Hepatocyte (in vitro differentiated cells): Measurements from ENCODE around the gene CTNNA2. TPM values are rescaled to one million over a fixed set of nuclear protein-coding genes. Genes with fewer than 3 reads are reported as not detected.

ENCODE experiments used
- DNase-seq: peaks from one replicate; pipeline ENCODE4 v3.0.0-alpha.2; 2016; ENCODE audit warnings: low spot score
- H2AFZ ChIP-seq: fragments of 200-600 bp; sonication (generic); 2 replicates; pipeline ENCODE4 v1.6.0; 2016; ENCODE audit warnings: antibody characterized with exemption, mild to moderate bottlenecking
- H3K27ac ChIP-seq: fragments of 200-600 bp; sonication (generic); 2 replicates; pipeline ENCODE4 v1.5.1; 2016; ENCODE audit warnings: mild to moderate bottlenecking
- H3K27me3 ChIP-seq: fragments of 200-600 bp; sonication (generic); 2 replicates; pipeline ENCODE4 v1.6.1; 2016
- H3K36me3 ChIP-seq: fragments of 200-600 bp; sonication (generic); replicated peaks from 2 replicates; pipeline ENCODE4 v1.5.1; 2016; ENCODE audit warnings: low read depth; ENCODE audit not compliant: insufficient read depth
- H3K4me1 ChIP-seq: fragments of 200-600 bp; sonication (generic); 2 replicates; pipeline ENCODE4 v1.5.1; 2016; ENCODE audit warnings: mild to moderate bottlenecking, moderate library complexity; ENCODE audit not compliant: insufficient read depth
- H3K4me2 ChIP-seq: fragments of 200-600 bp; sonication (generic); 2 replicates; pipeline ENCODE4 v1.6.0; 2016
- H3K4me3 ChIP-seq: fragments of 200-600 bp; sonication (generic); 2 replicates; pipeline ENCODE4 v1.5.1; 2016; ENCODE audit warnings: mild to moderate bottlenecking
- H3K79me2 ChIP-seq: fragments of 200-600 bp; sonication (generic); 2 replicates; pipeline ENCODE4 v1.6.0; 2017; ENCODE audit warnings: mild to moderate bottlenecking
- H3K9me2 ChIP-seq: fragments of 200-600 bp; sonication (generic); replicated peaks from 2 replicates; pipeline ENCODE4 v1.6.0; 2017; ENCODE audit warnings: mild to moderate bottlenecking; ENCODE audit not compliant: insufficient read depth
- H3K9me3 ChIP-seq: fragments of 200-600 bp; sonication (generic); 2 replicates; pipeline ENCODE4 v1.5.1; 2016; ENCODE audit warnings: low read depth, mild to moderate bottlenecking
- H4K20me1 ChIP-seq: fragments of 200-600 bp; sonication (generic); 2 replicates; pipeline ENCODE4 v1.6.0; 2016; ENCODE audit warnings: mild to moderate bottlenecking; ENCODE audit not compliant: insufficient read depth, poor library complexity, severe bottlenecking
- EZH2 ChIP-seq: fragments of 200-600 bp; sonication (generic); IDR thresholded peaks from 2 replicates; pipeline ENCODE4 v1.6.1; 2016; ENCODE audit warnings: antibody characterized with exemption, mild to moderate bottlenecking, borderline replicate concordance
- EZH2phosphoT487 ChIP-seq: fragments of 200-600 bp; sonication (generic); IDR thresholded peaks from one replicate; pipeline ENCODE4 v1.6.1; 2018; ENCODE audit warnings: antibody characterized with exemption, mild to moderate bottlenecking, low read depth, moderate library complexity; ENCODE audit not compliant: unreplicated experiment, severe bottlenecking
- WGBS: methylation state at CpG from one replicate; pipeline ENCODE4 v1.1.6; 2016; ENCODE audit warnings: low lambda C conversion rate; ENCODE audit errors: missing lambda C conversion rate; 5-methylcytosine and 5-hydroxymethylcytosine counted together
- polyA plus RNA-seq: library from polyadenylated mRNA; unstranded; fragments of >200 nt; fragmentation: Nextera tagmentation; extraction: Ambion mirVana; gene quantifications from 2 replicates; pipeline ENCODE4 v1.2.1, GENCODE V29; 2016
- total RNA-seq: library from RNA; depleted of rRNA; stranded (reverse); fragments of >200 nt; gene quantifications from 2 replicates; pipeline ENCODE4 v1.2.3, GENCODE V29; 2014
- TF ChIP-seq, protein P1 (sequence below): fragments of 200-600 bp; sonication (generic); IDR thresholded peaks from 2 replicates; pipeline ENCODE4 v1.5.1; 2016; ENCODE audit warnings: antibody characterized with exemption, mild to moderate bottlenecking; ENCODE audit not compliant: poor library complexity

The CTNNA2 gene
- total and polyA plus RNA-seq, 2 experiments from 2014 or later = 0.79 to 4.4 TPM

DNA sequence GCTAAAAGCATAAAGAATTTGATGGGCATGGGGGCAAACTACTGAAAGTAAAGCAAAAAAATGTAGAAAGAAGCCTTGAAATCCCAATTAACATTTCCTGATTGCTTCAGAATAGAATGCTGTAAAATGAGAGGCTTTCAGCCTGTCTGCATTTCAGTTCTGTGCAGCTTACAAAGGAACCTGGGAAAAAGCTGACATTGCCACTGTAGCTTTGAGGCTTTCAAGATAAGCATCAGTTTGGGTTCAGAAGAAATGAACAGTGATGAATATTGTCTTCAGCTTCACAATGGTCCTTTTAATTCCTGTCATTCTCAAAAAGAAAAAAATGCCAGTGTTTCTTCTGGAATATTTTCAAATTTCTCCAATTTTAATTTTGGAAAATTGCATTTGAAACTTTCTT, 549.0 kb downstream of the CTNNA2 start:
- Histone ChIP-seq H3K4me1 (no peaks in the 10 kb centered on the region), H2AFZ (no peak overlapping the region), H4K20me1 (no peaks in the 10 kb centered on the region), H3K9me3 (no peaks in the 10 kb centered on the region), H3K4me3 (no peak overlapping the region), H3K36me3 (no peaks in the 10 kb centered on the region), H3K4me2 (no peak overlapping the region), H3K27me3 (no peaks in the 10 kb centered on the region), H3K9me2 (no peaks in the 10 kb centered on the region), H3K79me2 (no peaks in the 10 kb centered on the region), H3K27ac (no peak overlapping the region)
- TF ChIP-seq EZH2 (no peak), EZH2phosphoT487 (no peak)
- TF ChIP-seq, protein P1, sequence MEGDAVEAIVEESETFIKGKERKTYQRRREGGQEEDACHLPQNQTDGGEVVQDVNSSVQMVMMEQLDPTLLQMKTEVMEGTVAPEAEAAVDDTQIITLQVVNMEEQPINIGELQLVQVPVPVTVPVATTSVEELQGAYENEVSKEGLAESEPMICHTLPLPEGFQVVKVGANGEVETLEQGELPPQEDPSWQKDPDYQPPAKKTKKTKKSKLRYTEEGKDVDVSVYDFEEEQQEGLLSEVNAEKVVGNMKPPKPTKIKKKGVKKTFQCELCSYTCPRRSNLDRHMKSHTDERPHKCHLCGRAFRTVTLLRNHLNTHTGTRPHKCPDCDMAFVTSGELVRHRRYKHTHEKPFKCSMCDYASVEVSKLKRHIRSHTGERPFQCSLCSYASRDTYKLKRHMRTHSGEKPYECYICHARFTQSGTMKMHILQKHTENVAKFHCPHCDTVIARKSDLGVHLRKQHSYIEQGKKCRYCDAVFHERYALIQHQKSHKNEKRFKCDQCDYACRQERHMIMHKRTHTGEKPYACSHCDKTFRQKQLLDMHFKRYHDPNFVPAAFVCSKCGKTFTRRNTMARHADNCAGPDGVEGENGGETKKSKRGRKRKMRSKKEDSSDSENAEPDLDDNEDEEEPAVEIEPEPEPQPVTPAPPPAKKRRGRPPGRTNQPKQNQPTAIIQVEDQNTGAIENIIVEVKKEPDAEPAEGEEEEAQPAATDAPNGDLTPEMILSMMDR = no peak
- no peak for DNase-seq

DNA sequence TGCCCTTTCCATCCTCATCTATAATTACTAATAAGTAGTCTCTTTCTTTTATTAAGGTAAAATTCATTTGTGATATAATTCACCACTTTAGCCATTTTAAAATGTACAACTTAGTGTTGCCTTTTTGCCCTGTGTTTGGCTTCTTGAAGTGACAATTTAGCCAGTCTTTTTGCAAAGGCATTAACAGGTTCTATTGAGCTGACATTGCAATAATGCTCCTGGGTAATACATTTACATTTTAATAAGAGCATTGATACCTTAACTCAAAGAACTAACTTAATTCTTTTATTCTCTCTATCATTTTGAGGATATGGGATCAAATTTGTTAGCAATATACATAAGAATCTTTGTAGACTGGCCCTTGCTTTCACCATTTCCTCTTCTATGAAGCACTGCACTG, 549.4 kb downstream of the CTNNA2 start:
- H3K79me2 ChIP-seq = no peaks in the 10 kb centered on the region
- H3K4me1 ChIP-seq = no peaks in the 10 kb centered on the region
- no peak overlapping the region for H3K4me3 ChIP-seq
- H4K20me1 ChIP-seq = no peaks in the 10 kb centered on the region
- H3K27ac ChIP-seq = no peak overlapping the region
- no peaks in the 10 kb centered on the region for H3K9me3 ChIP-seq
- TF ChIP-seq, protein P1 = no peak
- TF ChIP-seq EZH2 (no peak), EZH2phosphoT487 (no peak)
- no peak overlapping the region for H2AFZ ChIP-seq
- no peaks in the 10 kb centered on the region for H3K9me2 ChIP-seq
- no peak overlapping the region for H3K4me2 ChIP-seq
- no peaks in the 10 kb centered on the region for H3K27me3 ChIP-seq
- no peaks in the 10 kb centered on the region for H3K36me3 ChIP-seq
- no peak for DNase-seq

DNA sequence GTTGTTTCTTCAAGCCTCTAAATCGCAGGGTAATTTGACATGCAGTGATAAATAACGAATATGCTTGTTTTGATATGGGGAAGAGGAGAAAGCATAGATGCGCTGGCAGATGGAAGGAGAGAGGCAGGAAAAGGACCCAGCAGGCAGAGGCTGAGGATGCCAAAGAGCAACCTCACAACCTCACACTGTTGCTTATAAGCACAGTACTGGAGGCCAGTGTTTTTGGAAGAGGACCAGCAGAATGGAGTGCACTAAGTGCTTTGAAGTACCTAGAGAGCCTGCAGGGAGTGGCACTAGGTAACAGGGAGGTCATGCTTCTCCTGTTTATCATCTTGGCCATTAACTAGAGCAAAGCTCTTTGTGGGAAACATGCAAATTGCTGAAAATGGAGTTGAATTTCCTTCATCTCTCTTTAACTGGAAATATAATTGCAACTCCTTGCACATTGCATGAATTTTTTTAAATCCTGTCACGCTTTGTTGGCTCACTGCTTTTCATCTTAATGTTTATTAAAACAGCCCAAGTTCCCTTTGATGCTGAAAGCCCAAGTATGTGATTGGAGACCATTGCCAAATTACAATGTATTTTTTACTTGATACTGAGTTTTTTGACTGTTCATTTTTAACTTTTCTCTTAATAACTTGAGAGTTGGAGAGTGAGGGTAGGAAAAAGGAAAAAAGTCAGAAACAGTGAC, 555.3 kb downstream of the CTNNA2 start:
- no peaks in the 10 kb centered on the region for H4K20me1 ChIP-seq
- H3K79me2 ChIP-seq = no peaks in the 10 kb centered on the region
- no peak for DNase-seq
- H3K4me3 ChIP-seq = no peak overlapping the region
- no peaks in the 10 kb centered on the region for H3K9me3 ChIP-seq
- no peaks in the 10 kb centered on the region for H3K9me2 ChIP-seq
- no peak overlapping the region for H2AFZ ChIP-seq
- no peaks in the 10 kb centered on the region for H3K4me1 ChIP-seq
- H3K27me3 ChIP-seq = no peaks in the 10 kb centered on the region
- H3K36me3 ChIP-seq = no peaks in the 10 kb centered on the region
- TF ChIP-seq EZH2 (no peak), EZH2phosphoT487 (no peak)
- TF ChIP-seq, protein P1 = no peak
- no peak overlapping the region for H3K27ac ChIP-seq
- WGBS = 86% methylated on average over 4 of the region's 4 CpGs
- H3K4me2 ChIP-seq = no peak overlapping the region

DNA sequence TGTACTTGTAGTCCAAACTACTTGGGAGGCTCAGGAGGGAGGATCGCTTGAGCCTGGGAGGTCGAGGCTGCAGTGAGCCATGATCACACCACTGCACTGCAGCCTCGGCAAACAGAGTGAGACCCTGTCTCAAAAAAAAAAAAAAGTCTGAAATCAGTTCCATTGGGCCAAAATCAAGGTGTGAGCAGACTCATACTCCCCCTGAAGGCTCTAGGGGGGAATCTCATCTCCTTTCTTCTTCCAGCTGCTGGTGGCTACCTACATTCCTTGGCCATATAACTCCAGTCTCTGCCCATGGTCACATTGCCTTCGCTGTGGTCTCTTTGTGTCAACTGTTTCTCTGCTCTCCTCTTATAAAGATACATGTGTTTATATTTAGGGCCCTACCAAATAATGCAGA, 557.7 kb downstream of the CTNNA2 start:
- 95% methylated on average over 4 of the region's 4 CpGs for WGBS
- H3K4me2 ChIP-seq = no peak overlapping the region
- H3K36me3 ChIP-seq = no peaks in the 10 kb centered on the region
- no peaks in the 10 kb centered on the region for H3K9me2 ChIP-seq
- H3K27me3 ChIP-seq = no peaks in the 10 kb centered on the region
- no peaks in the 10 kb centered on the region for H3K79me2 ChIP-seq
- no peak for TF ChIP-seq EZH2phosphoT487
- TF ChIP-seq, protein P1 = no peak
- TF ChIP-seq EZH2 = no peak
- no peaks in the 10 kb centered on the region for H3K9me3 ChIP-seq
- no peak for DNase-seq
- no peak overlapping the region for H3K4me3 ChIP-seq
- H2AFZ ChIP-seq = no peak overlapping the region
- H4K20me1 ChIP-seq = no peaks in the 10 kb centered on the region
- H3K4me1 ChIP-seq = no peaks in the 10 kb centered on the region
- no peak overlapping the region for H3K27ac ChIP-seq
